Memory B cell (primary cell): Measurements from ENCODE around the gene CACNG7.

Source experiments
- ATAC-seq: fragments of 150-1000 bp; cut with Tn5 transposase; 2 replicates; pipeline ENCODE4 v1.10.0; 2021; ENCODE audit warnings: low read depth, mild to moderate bottlenecking, moderate library complexity
- DNase-seq, 2 donors: peaks; one replicate each; pipeline ENCODE4 v3.0.0; 2022; ENCODE audit warnings: low spot score in 2 of 2
- H3K27ac Mint-ChIP-seq: one replicate; pipeline ENCODE4 v1.8.0; 2022; ENCODE audit warnings: mild to moderate bottlenecking, moderate library complexity, mixed read lengths
- H3K27me3 Mint-ChIP-seq: one replicate; pipeline ENCODE4 v1.8.0; 2022; ENCODE audit warnings: mixed read lengths
- H3K36me3 Mint-ChIP-seq: one replicate; pipeline ENCODE4 v1.8.0; 2022; ENCODE audit warnings: mild to moderate bottlenecking, mixed read lengths
- H3K4me1 Mint-ChIP-seq: one replicate; pipeline ENCODE4 v1.8.0; 2022; ENCODE audit warnings: mixed read lengths
- H3K4me3 Mint-ChIP-seq: one replicate; pipeline ENCODE4 v1.8.0; 2022; ENCODE audit warnings: mild to moderate bottlenecking, moderate library complexity, mixed read lengths
- H3K9me3 Mint-ChIP-seq: one replicate; pipeline ENCODE4 v1.8.0; 2022; ENCODE audit warnings: mixed read lengths

The CACNG7 gene

GRCh38 chr19:53982611-53983010 lies 73.5 kb downstream of the CACNG7 start:
- Mint-ChIP-seq H3K36me3 (peaks cover 14% of the 10 kb centered on the region), H3K4me1 (peaks cover 9% of the 10 kb centered on the region), H3K4me3 (no peak overlapping the region), H3K9me3 (peaks cover 19% of the 10 kb centered on the region), H3K27me3 (peaks cover 24% of the 10 kb centered on the region), H3K27ac (no peak overlapping the region)
- DNase-seq (no peak), ATAC-seq (no peak)

- Mint-ChIP-seq H3K27me3 (peaks cover 24% of the 10 kb centered on the region), H3K36me3 (peaks cover 14% of the 10 kb centered on the region), H3K9me3 (peaks cover 19% of the 10 kb centered on the region), H3K27ac (no peak overlapping the region), H3K4me3 (no peak overlapping the region), H3K4me1 (peaks cover 8% of the 10 kb centered on the region)
- ATAC-seq (no peak), DNase-seq (no peak)
These were observed 74.6 kb downstream of the CACNG7 start for GRCh38 chr19:53983457-53984289.

- H3K36me3 Mint-ChIP-seq: peaks cover 2% of the 10 kb centered on the region
- no peaks in the 10 kb centered on the region for H3K4me1 Mint-ChIP-seq
- no peak for ATAC-seq
- peaks cover 8% of the 10 kb centered on the region for H3K27me3 Mint-ChIP-seq
- H3K4me3 Mint-ChIP-seq: no peak overlapping the region
- H3K9me3 Mint-ChIP-seq: peaks cover 6% of the 10 kb centered on the region
- H3K27ac Mint-ChIP-seq: no peak overlapping the region
- no peak for DNase-seq
These were observed 76.8 kb downstream of the CACNG7 start for GRCh38 chr19:53985863-53986262.

- Mint-ChIP-seq H3K27ac (no peak overlapping the region), H3K4me1 (no peaks in the 10 kb centered on the region), H3K4me3 (no peak overlapping the region), H3K9me3 (peaks cover 2% of the 10 kb centered on the region), H3K27me3 (peaks cover 7% of the 10 kb centered on the region), H3K36me3 (peaks cover 2% of the 10 kb centered on the region)
- ATAC-seq: no peak
- no peak for DNase-seq
These were observed 79.9 kb downstream of the CACNG7 start for GRCh38 chr19:53988981-53989380.

- Mint-ChIP-seq H3K4me1 (no peaks in the 10 kb centered on the region), H3K4me3 (no peak overlapping the region), H3K36me3 (peaks cover 3% of the 10 kb centered on the region), H3K9me3 (peaks cover 2% of the 10 kb centered on the region), H3K27me3 (peaks cover 14% of the 10 kb centered on the region), H3K27ac (no peak overlapping the region)
- DNase-seq (no peak), ATAC-seq (no peak)
These were observed 80.8 kb downstream of the CACNG7 start for GRCh38 chr19:53989600-53990533.

- Mint-ChIP-seq H3K27ac (no peak within 1 kb of the TSS), H3K9me3 (peaks cover 2% of the 10 kb centered on the region), H3K4me3 (no peak within 1 kb of the TSS), H3K4me1 (no peaks in the 10 kb centered on the region), H3K36me3 (peaks cover 3% of the 10 kb centered on the region), H3K27me3 (peaks cover 18% of the 10 kb centered on the region)
- DNase-seq (no peak), ATAC-seq (no peak)
These were observed 82.4 kb downstream of the CACNG7 start, which contains the start of gene CACNG6 for GRCh38 chr19:53991224-53992113. Gene CACNG6, plus strand, starts transcription at chr19:53991637. Its CDS starts 1,241 bp downstream, at chr19:53992878.

- Mint-ChIP-seq H3K4me3 (no peak overlapping the region), H3K27me3 (peaks cover 18% of the 10 kb centered on the region), H3K27ac (no peak overlapping the region), H3K9me3 (peaks cover 2% of the 10 kb centered on the region), H3K36me3 (peaks cover 3% of the 10 kb centered on the region), H3K4me1 (no peaks in the 10 kb centered on the region)
- ATAC-seq (no peak), DNase-seq (no peak)
These were observed 83.1 kb downstream of the CACNG7 start for GRCh38 chr19:53992211-53992610.

DNA sequence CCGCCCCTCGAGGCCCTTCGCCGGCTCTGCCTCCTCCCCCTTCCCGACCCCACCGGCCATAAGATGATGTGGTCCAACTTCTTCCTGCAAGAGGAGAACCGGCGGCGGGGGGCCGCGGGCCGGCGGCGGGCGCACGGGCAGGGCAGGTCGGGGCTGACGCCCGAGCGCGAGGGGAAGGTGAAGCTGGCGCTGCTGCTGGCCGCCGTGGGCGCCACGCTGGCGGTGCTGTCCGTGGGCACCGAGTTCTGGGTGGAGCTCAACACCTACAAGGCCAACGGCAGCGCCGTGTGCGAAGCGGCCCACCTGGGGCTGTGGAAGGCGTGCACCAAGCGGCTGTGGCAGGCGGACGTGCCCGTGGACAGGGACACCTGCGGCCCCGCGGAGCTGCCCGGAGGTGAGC lies 83.7 kb downstream of the CACNG7 start:
- H3K9me3 Mint-ChIP-seq: peaks cover 2% of the 10 kb centered on the region
- H3K4me1 Mint-ChIP-seq: no peaks in the 10 kb centered on the region
- peaks cover 18% of the 10 kb centered on the region for H3K27me3 Mint-ChIP-seq
- H3K27ac Mint-ChIP-seq: no peak overlapping the region
- H3K4me3 Mint-ChIP-seq: no peak overlapping the region
- DNase-seq: no peak
- ATAC-seq: no peak
- peaks cover 3% of the 10 kb centered on the region for H3K36me3 Mint-ChIP-seq

GRCh38 chr19:53993448-53993847 lies 84.4 kb downstream of the CACNG7 start:
- no peak for ATAC-seq
- peaks cover 3% of the 10 kb centered on the region for H3K36me3 Mint-ChIP-seq
- no peak for DNase-seq
- H3K4me3 Mint-ChIP-seq: no peak overlapping the region
- H3K9me3 Mint-ChIP-seq: peaks cover 2% of the 10 kb centered on the region
- H3K27ac Mint-ChIP-seq: no peak overlapping the region
- no peaks in the 10 kb centered on the region for H3K4me1 Mint-ChIP-seq
- H3K27me3 Mint-ChIP-seq: peaks cover 18% of the 10 kb centered on the region
